ENCODE measurements around the gene CACNA2D3.
"Not testable (repeated sequence)": the region's sequence is repeated elsewhere in the genome, so short reads cannot be mapped to it uniquely, and the experiment has no call there.

CACNA2D3 gene

GRCh38 chr3:54122324-54123002 is at the start of gene CACNA2D3:
CACNA2D3 (plus strand) TSS chr3:54122552.
- DNase-seq: no peak
- H3K9me3 Mint-ChIP-seq: no peaks in the 10 kb centered on the region
- no peaks in the 10 kb centered on the region for H3K36me3 Mint-ChIP-seq (ENCODE audit: low read depth)
- no peak within 1 kb of the TSS for H3K27ac Mint-ChIP-seq
- no peak within 1 kb of the TSS for H3K4me3 Mint-ChIP-seq
- no peak for ATAC-seq
- peaks cover 3% of the 10 kb centered on the region for H3K4me1 Mint-ChIP-seq
- peaks cover 45% of the 10 kb centered on the region for H3K27me3 Mint-ChIP-seq

- ATAC-seq: no peak
- peaks cover 6% of the 10 kb centered on the region for H3K36me3 Mint-ChIP-seq (ENCODE audit: low read depth)
Measured at GRCh38 chr3:54073386-54073785, 49.0 kb upstream of the CACNA2D3 start.

GRCh38 chr3:54079314-54079713 is 43.0 kb upstream of the CACNA2D3 start:
- H3K4me1 Mint-ChIP-seq: no peaks in the 10 kb centered on the region
- no peaks in the 10 kb centered on the region for H3K9me3 Mint-ChIP-seq
- DNase-seq (no peak), ATAC-seq (no peak)
- H3K27me3 Mint-ChIP-seq: peaks cover 4% of the 10 kb centered on the region
- H3K36me3 Mint-ChIP-seq (ENCODE audit: low read depth): no peaks in the 10 kb centered on the region
- no peak overlapping the region for H3K27ac Mint-ChIP-seq
- no peak overlapping the region for H3K4me3 Mint-ChIP-seq

More at GRCh38 chr3:54073386-54073785, 49.0 kb upstream of the CACNA2D3 start:
- no peaks in the 10 kb centered on the region for H3K4me1 Mint-ChIP-seq
- peaks cover 13% of the 10 kb centered on the region for H3K9me3 Mint-ChIP-seq
- no peak for DNase-seq
- H3K27ac Mint-ChIP-seq: no peak overlapping the region
- no peak overlapping the region for H3K4me3 Mint-ChIP-seq
- no peaks in the 10 kb centered on the region for H3K27me3 Mint-ChIP-seq

- Mint-ChIP-seq H3K36me3 (ENCODE audit: low read depth) (no peaks in the 10 kb centered on the region), H3K4me1 (no peaks in the 10 kb centered on the region), H3K27me3 (peaks cover 4% of the 10 kb centered on the region), H3K4me3 (no peak overlapping the region), H3K9me3 (no peaks in the 10 kb centered on the region), H3K27ac (no peak overlapping the region)
- no peak for DNase-seq
- ATAC-seq: no peak
Measured at GRCh38 chr3:54079730-54080325, 42.5 kb upstream of the CACNA2D3 start.

GRCh38 chr3:54083921-54084320 is 38.4 kb upstream of the CACNA2D3 start:
- no peaks in the 10 kb centered on the region for H3K4me1 Mint-ChIP-seq
- ATAC-seq (no peak), DNase-seq (no peak)
- no peaks in the 10 kb centered on the region for H3K36me3 Mint-ChIP-seq (ENCODE audit: low read depth)
- no peak overlapping the region for H3K27ac Mint-ChIP-seq
- no peaks in the 10 kb centered on the region for H3K9me3 Mint-ChIP-seq
- H3K27me3 Mint-ChIP-seq: peaks cover 24% of the 10 kb centered on the region
- H3K4me3 Mint-ChIP-seq: no peak overlapping the region

GRCh38 chr3:54085936-54086335 is 36.4 kb upstream of the CACNA2D3 start:
- Mint-ChIP-seq H3K27ac (no peak overlapping the region), H3K4me3 (no peak overlapping the region), H3K4me1 (no peaks in the 10 kb centered on the region), H3K9me3 (no peaks in the 10 kb centered on the region), H3K36me3 (ENCODE audit: low read depth) (no peaks in the 10 kb centered on the region), H3K27me3 (peaks cover 33% of the 10 kb centered on the region)
- DNase-seq: no peak
- no peak for ATAC-seq

DNA sequence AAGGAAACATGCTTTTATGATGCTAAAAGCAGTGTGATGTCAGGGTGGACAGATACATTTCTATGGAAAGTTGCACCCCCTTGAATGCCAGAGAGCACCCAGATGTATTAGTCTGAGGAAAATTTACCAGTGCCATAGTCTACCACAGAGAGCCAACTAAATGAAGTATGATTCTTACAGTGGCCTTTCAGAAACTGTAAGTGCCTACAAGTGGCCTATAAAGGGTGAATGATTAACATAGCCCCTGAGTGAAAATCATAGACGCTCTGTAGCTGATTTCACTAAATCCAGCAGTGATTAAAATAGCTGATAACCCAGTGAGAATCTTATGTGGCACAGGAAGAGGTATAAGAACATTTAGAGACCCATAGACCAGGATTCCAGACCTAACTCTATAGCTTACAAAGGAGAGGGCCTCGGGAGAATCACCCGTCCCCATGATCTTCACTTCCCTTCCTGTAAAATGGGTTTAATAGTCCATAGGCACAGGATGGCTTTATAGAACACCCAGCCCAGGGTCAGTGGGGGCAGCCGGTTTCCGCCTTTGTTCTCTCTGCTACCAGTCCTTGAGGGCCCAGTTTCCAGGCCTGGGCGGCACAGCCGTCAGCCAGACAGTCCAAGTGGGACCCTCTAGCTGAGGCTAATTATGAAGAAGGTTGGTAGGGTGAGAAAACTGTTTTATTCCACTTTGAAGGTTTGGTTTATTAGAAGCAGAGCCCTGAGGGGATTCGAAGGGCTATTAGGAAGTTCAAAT is 35.5 kb upstream of the CACNA2D3 start:
- ATAC-seq (no peak), DNase-seq (no peak)
- Mint-ChIP-seq H3K4me3 (no peak overlapping the region), H3K4me1 (no peaks in the 10 kb centered on the region), H3K27me3 (peaks cover 34% of the 10 kb centered on the region), H3K9me3 (no peaks in the 10 kb centered on the region), H3K36me3 (ENCODE audit: low read depth) (no peaks in the 10 kb centered on the region), H3K27ac (no peak overlapping the region)

DNA sequence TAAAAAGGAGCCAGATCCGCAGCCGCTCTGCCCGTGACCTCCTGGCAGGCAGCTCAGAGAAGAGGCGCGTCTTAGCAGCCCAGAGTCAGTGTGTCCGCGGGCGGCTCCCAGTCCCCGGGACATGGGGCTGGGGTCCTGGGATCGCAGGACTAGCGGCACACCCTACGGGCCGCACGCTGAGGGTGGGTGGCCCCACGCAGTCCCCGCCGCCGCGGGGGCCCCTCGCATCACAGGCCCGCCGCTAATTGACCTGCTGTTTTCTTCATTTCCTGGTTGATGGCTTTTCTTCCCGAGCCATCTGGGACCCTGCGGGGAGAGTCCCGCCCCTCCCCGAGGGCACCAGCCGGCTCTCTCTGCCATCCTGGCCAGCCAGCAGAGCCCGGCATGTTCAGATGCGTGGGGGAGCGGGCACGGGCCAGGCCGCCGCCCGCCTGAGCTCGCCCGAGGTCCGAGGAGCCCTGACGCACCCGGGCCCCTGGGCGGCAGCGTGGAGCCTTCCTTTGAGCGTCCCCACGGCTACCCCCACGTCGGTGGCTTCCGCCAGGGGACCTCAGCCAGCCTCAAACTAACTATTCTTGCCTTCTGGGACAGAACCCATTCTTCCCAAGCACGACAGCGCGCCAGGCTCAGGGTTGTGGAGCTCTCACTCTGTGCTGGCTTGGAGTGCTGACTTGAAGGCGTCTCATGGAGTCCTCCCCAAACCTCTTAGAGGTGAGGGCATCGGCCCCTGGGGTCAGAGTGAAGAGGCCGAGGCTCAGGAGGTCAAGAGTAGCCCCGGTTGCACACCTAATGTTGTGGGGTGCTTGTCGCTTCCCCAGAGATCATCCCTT is 34.6 kb upstream of the CACNA2D3 start:
- ATAC-seq (no peak), DNase-seq (no peak)
- H3K36me3 Mint-ChIP-seq (ENCODE audit: low read depth): no peaks in the 10 kb centered on the region
- no peak overlapping the region for H3K27ac Mint-ChIP-seq
- H3K27me3 Mint-ChIP-seq: peaks cover 36% of the 10 kb centered on the region
- H3K4me3 Mint-ChIP-seq: no peak overlapping the region
- no peaks in the 10 kb centered on the region for H3K4me1 Mint-ChIP-seq
- no peaks in the 10 kb centered on the region for H3K9me3 Mint-ChIP-seq

GRCh38 chr3:54093491-54094248 is 28.7 kb upstream of the CACNA2D3 start:
- Mint-ChIP-seq H3K4me3 (no peak overlapping the region), H3K27me3 (peaks cover 20% of the 10 kb centered on the region), H3K36me3 (ENCODE audit: low read depth) (no peaks in the 10 kb centered on the region), H3K4me1 (no peaks in the 10 kb centered on the region), H3K9me3 (no peaks in the 10 kb centered on the region), H3K27ac (no peak overlapping the region)
- ATAC-seq (no peak), DNase-seq (no peak)

DNA sequence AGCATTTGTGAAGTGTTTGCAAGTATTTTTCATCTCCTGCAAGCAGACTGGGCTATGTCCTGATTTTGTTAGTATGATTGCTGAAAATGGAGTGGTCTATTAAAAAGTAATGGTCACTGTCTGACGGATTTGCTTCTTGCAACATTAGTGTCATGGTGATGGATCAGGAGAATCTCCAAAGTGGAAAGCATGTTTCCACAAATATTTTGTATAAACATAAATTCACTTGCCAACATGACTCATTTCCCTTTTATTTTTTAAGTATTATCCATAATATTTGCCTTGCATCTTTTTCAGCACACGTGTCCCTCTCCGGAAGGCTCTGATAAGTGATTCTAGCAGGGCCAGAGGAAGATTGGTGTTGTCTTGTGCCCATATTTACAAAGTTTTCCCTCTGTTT is 27.4 kb upstream of the CACNA2D3 start:
- H3K4me3 Mint-ChIP-seq: no peak overlapping the region
- ATAC-seq (no peak), DNase-seq (no peak)
- H3K9me3 Mint-ChIP-seq: no peaks in the 10 kb centered on the region
- H3K27ac Mint-ChIP-seq: no peak overlapping the region
- peaks cover 13% of the 10 kb centered on the region for H3K27me3 Mint-ChIP-seq
- no peaks in the 10 kb centered on the region for H3K4me1 Mint-ChIP-seq
- H3K36me3 Mint-ChIP-seq (ENCODE audit: low read depth): no peaks in the 10 kb centered on the region

DNA sequence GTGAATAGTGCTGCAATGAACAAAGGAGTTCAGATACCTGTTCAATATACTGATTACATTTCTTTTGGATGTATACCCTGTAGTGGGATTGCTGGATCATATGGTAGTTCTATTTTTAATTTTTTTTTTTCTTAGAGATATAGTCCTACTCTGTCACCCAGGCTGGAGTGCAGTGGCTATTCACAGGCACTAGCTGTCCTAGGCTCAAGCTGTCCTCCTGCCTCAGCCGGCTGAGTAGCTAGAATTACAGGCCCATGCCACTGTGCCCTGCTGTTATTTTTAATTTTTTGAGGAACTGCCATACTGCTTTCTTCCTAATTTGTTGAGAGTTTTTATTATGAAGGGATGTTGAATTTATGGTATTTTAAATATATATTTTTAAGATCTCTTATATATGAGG is 23.0 kb upstream of the CACNA2D3 start:
- no peak overlapping the region for H3K4me3 Mint-ChIP-seq
- no peaks in the 10 kb centered on the region for H3K36me3 Mint-ChIP-seq (ENCODE audit: low read depth)
- no peaks in the 10 kb centered on the region for H3K9me3 Mint-ChIP-seq
- H3K4me1 Mint-ChIP-seq: no peaks in the 10 kb centered on the region
- DNase-seq: no peak
- no peak for ATAC-seq
- H3K27ac Mint-ChIP-seq: no peak overlapping the region
- H3K27me3 Mint-ChIP-seq: peaks cover 8% of the 10 kb centered on the region

GRCh38 chr3:54104084-54104483 is 18.3 kb upstream of the CACNA2D3 start:
- H3K27ac Mint-ChIP-seq: no peak overlapping the region
- DNase-seq (no peak), ATAC-seq (no peak)
- peaks cover 6% of the 10 kb centered on the region for H3K9me3 Mint-ChIP-seq
- no peaks in the 10 kb centered on the region for H3K36me3 Mint-ChIP-seq (ENCODE audit: low read depth)
- no peak overlapping the region for H3K4me3 Mint-ChIP-seq
- peaks cover 5% of the 10 kb centered on the region for H3K27me3 Mint-ChIP-seq
- H3K4me1 Mint-ChIP-seq: no peaks in the 10 kb centered on the region

DNA sequence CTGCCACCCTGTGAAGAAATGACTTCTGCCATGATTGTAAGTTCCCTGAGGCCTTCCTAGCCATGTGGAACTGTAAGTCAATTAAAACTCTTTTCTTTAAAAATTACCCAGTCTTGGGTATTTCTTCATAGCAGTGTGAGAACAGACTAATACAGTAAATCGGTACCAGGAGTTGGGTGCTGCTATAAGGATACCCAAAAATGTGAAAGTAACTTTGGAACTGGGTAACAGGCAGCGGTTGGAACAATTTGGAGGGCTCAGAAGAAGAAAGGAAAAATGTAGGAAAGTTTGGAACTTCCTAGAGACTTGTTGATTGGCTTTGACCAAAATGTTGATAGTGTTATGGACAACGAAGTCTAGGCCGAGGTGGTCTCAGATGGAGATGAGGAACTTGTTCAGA is 6.2 kb upstream of the CACNA2D3 start:
- peaks cover 11% of the 10 kb centered on the region for H3K9me3 Mint-ChIP-seq

More for the DNA sequence above, 6.2 kb upstream of the CACNA2D3 start:
- not testable (repeated sequence) for H3K4me3 Mint-ChIP-seq; ATAC-seq; DNase-seq; H3K4me1 Mint-ChIP-seq; H3K27ac Mint-ChIP-seq; H3K36me3 Mint-ChIP-seq (ENCODE audit: low read depth)
- peaks cover 24% of the 10 kb centered on the region for H3K27me3 Mint-ChIP-seq

All from activated naive CD8-positive, alpha-beta T cell treated with anti-CD3 and anti-CD28 coated beads, Interleukin-2, amount 50 U/mL, for 24 hours (primary cell).